Neuronal stem cell (in vitro differentiated cells): ENCODE measurements around the gene KDM5C.

ENCODE experiments used
- DNase-seq: peaks from one replicate; pipeline ENCODE4 v3.0.0-alpha.2; 2013; ENCODE audit warnings: low spot score
- H2AFZ ChIP-seq: one replicate; pipeline ENCODE4 v1.6.1; 2013; ENCODE audit warnings: mild to moderate bottlenecking, low read length, inconsistent platforms
- H2AK5ac ChIP-seq: 2 replicates; pipeline ENCODE4 v1.6.1; 2013; ENCODE audit warnings: low read depth, mild to moderate bottlenecking, inconsistent platforms, low read length, moderate library complexity, mixed read lengths
- H2BK120ac ChIP-seq: 2 replicates; pipeline ENCODE4 v1.6.1; 2013; ENCODE audit warnings: low read depth, mild to moderate bottlenecking, inconsistent platforms, low read length, moderate library complexity, mixed read lengths
- H2BK12ac ChIP-seq: one replicate; pipeline ENCODE4 v1.6.1; 2013; ENCODE audit warnings: low read length, inconsistent platforms
- H2BK15ac ChIP-seq: 2 replicates; pipeline ENCODE4 v1.6.1; 2013; ENCODE audit warnings: mild to moderate bottlenecking, low read length, inconsistent platforms, mixed read lengths
- H2BK5ac ChIP-seq: one replicate; pipeline ENCODE4 v1.6.1; 2013; ENCODE audit warnings: inconsistent platforms, mild to moderate bottlenecking, low read length, moderate library complexity
- H3K14ac ChIP-seq: one replicate; pipeline ENCODE4 v1.6.1; 2013; ENCODE audit warnings: low read length, inconsistent platforms
- H3K18ac ChIP-seq: 2 replicates; pipeline ENCODE4 v1.6.1; 2013; ENCODE audit warnings: low read length, inconsistent platforms
- H3K23ac ChIP-seq: 2 replicates; pipeline ENCODE4 v1.6.1; 2013; ENCODE audit warnings: low read depth, mild to moderate bottlenecking, mixed read lengths, low read length, inconsistent platforms; ENCODE audit not compliant: poor library complexity
- H3K27ac ChIP-seq: replicated peaks from 3 replicates; pipeline ENCODE4 v1.5.1; 2013; ENCODE audit warnings: low read length, inconsistent platforms
- H3K27me3 ChIP-seq, 3 experiments: 2 replicates each; pipeline ENCODE4 v1.6.1; 2013; ENCODE audit warnings: low read length in 3 of 3, mild to moderate bottlenecking in 2 of 3, inconsistent platforms in 1 of 3, low read depth in 1 of 3, mixed read lengths in 1 of 3, moderate library complexity in 1 of 3; ENCODE audit not compliant: control insufficient read depth in 3 of 3, insufficient read depth in 3 of 3
- H3K36me3 ChIP-seq, 2 donors: replicated peaks in 1 of 2; 2 replicates each; pipeline ENCODE4 v1.6.1; 2013; ENCODE audit warnings: low read length in 2 of 2; ENCODE audit not compliant: control insufficient read depth in 2 of 2, insufficient read depth in 2 of 2
- H3K4ac ChIP-seq: 2 replicates; pipeline ENCODE4 v1.6.1; 2013; ENCODE audit warnings: inconsistent platforms, mild to moderate bottlenecking, low read length, moderate library complexity
- H3K4me1 ChIP-seq, 2 donors: 1 replicate in 1 of 2; 2 replicates in 1 of 2; pipeline ENCODE4 v1.6.1; 2013; ENCODE audit warnings: low read length in 2 of 2, low read depth in 1 of 2; ENCODE audit not compliant: control insufficient read depth in 2 of 2, insufficient read depth in 1 of 2
- H3K4me2 ChIP-seq: one replicate; pipeline ENCODE4 v1.6.1; 2013; ENCODE audit warnings: mild to moderate bottlenecking, low read length, inconsistent platforms; ENCODE audit not compliant: insufficient read depth, poor library complexity, severe bottlenecking
- H3K4me3 ChIP-seq, 2 donors: 2 replicates each; pipeline ENCODE4 v1.5.1; 2013; ENCODE audit warnings: low read length in 2 of 2, mild to moderate bottlenecking in 2 of 2, inconsistent platforms in 1 of 2, moderate library complexity in 1 of 2
- H3K79me1 ChIP-seq: one replicate; pipeline ENCODE4 v1.6.1; 2013; ENCODE audit warnings: low read depth, mild to moderate bottlenecking, inconsistent platforms, low read length, moderate library complexity
- H3K9ac ChIP-seq: one replicate; pipeline ENCODE4 v1.6.1; 2013; ENCODE audit warnings: mild to moderate bottlenecking, low read depth, low read length, inconsistent platforms; ENCODE audit not compliant: poor library complexity
- H3K9me3 ChIP-seq, 2 donors: replicated peaks in 1 of 2; 2 replicates each; pipeline versions ENCODE3 to v1.6.1; 2013; ENCODE audit warnings: low read length in 2 of 2, mild to moderate bottlenecking in 2 of 2, inconsistent platforms in 1 of 2, low read depth in 1 of 2, mixed read lengths in 1 of 2, moderate library complexity in 1 of 2; ENCODE audit not compliant: control insufficient read depth in 2 of 2, insufficient read depth in 1 of 2
- H4K8ac ChIP-seq: one replicate; pipeline ENCODE4 v1.6.1; 2013; ENCODE audit warnings: low read depth, mild to moderate bottlenecking, inconsistent platforms, low read length, moderate library complexity
- H4K91ac ChIP-seq: one replicate; pipeline ENCODE4 v1.6.1; 2013; ENCODE audit warnings: low read length, low read depth, mild to moderate bottlenecking, inconsistent platforms; ENCODE audit not compliant: poor library complexity
- WGBS, 2 donors: extraction: QIAGEN DNeasy Blood & Tissue Kit; methylation state at CpG; one replicate each; pipeline ENCODE4 v1.1.7; 2013; ENCODE audit warnings: missing lambda C conversion rate in 2 of 2, mixed read lengths in 1 of 2; ENCODE audit not compliant: insufficient read length in 2 of 2, insufficient replicate concordance in 1 of 2; ENCODE audit errors: extremely low coverage in 2 of 2; 5-methylcytosine and 5-hydroxymethylcytosine counted together

Gene KDM5C

DNA sequence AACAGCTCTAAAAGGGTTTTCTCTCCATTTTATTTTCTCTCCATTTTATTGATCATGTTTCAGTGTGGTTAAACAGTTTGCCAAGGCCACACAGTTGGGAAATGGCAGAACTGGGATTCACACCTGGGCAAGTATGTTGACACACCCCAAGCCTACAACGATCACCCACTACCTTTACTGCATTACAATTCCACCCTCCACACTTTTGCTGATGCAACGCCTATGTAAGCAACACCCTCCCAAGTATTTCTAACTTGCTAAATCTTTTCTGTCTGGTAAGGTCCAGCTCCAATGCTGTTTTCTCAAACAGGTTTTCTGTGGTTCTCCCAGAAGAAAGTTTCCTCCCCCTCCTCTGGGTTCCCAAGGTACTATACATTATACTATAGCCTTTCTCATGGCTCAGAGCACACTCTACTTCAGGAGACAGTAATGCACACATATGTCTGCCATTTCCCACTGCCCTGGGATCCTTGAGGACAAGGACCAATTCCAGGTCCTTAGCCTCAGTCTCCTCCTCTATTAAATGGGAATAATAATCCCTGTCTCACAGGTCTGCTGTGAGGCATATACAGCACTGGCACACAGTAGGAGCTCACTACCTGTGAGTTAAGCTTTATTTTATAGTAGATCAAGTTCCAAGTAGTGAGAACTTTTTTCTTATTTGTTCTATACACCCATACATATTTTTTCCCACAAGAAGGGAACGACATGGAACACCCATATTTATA, 28.4 kb upstream of the KDM5C start:
- peaks cover 4 to 14% of the 10 kb centered on the region in 2 donors for H3K4me1 ChIP-seq
- H3K4me3 ChIP-seq, result no peak overlapping the region
- no peak overlapping the region for H2BK120ac ChIP-seq
- H2BK12ac ChIP-seq, result no peak overlapping the region
- no peak overlapping the region for H4K91ac ChIP-seq
- no peak overlapping the region for H3K14ac ChIP-seq
- H3K27me3 ChIP-seq, result no peaks in the 10 kb centered on the region
- H3K36me3 ChIP-seq, result no peaks in the 10 kb centered on the region
- H2BK15ac ChIP-seq, result no peak overlapping the region
- no peak overlapping the region for H3K27ac ChIP-seq
- H4K8ac ChIP-seq, result no peak overlapping the region
- H2AFZ ChIP-seq, result no peak overlapping the region
- H3K23ac ChIP-seq, result no peak overlapping the region
- H3K79me1 ChIP-seq, result no peaks in the 10 kb centered on the region
- H3K18ac ChIP-seq, result no peak overlapping the region
- no peak overlapping the region for H3K4me2 ChIP-seq
- no CpG with 5 or more reads among the region's 3 CpGs for WGBS, 2 donors
- H2AK5ac ChIP-seq, result no peak overlapping the region
- no peak overlapping the region for H2BK5ac ChIP-seq
- H3K9ac ChIP-seq, result no peak overlapping the region
- H3K4ac ChIP-seq, result no peak overlapping the region
- H3K9me3 ChIP-seq, result no peaks in the 10 kb centered on the region
- DNase-seq, result no peak

DNA sequence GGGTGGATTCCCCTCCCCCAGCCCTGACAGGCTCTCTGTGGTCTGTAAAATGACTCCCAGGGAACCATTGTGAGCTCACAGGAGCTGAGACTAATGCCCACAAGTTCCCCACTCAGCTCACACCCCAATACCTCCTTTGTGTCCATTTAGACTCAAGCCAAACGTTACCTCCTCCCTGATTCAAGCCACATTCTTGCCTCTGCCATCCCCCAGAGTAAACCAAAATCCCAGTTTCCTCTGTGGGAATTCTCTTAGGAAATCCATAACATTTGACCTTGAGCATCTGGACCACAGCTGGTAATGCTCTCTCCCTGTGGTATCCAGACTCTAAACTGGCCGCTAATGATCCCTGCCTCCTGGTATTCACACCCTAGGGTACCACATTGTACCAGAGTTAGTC, 26.3 kb upstream of the KDM5C start:
- H3K9ac ChIP-seq, result no peak overlapping the region
- H3K9me3 ChIP-seq, result no peaks in the 10 kb centered on the region
- H3K27ac ChIP-seq, result peak overlapping the region; percentile 83
- peaks cover 0 to 9% of the 10 kb centered on the region in 2 donors for H3K4me1 ChIP-seq
- H3K4ac ChIP-seq, result no peak overlapping the region
- no peaks in the 10 kb centered on the region for H3K27me3 ChIP-seq
- H3K23ac ChIP-seq, result no peak overlapping the region
- no CpG with 5 or more reads among the region's 2 CpGs for WGBS, 2 donors
- H2AK5ac ChIP-seq, result no peak overlapping the region
- H3K4me2 ChIP-seq, result no peak overlapping the region
- H3K36me3 ChIP-seq, result no peaks in the 10 kb centered on the region
- H3K14ac ChIP-seq, result no peak overlapping the region
- H2BK120ac ChIP-seq, result no peak overlapping the region
- H4K91ac ChIP-seq, result no peak overlapping the region
- no peak overlapping the region for H2BK12ac ChIP-seq
- no peak overlapping the region for H2BK15ac ChIP-seq
- H2BK5ac ChIP-seq, result no peak overlapping the region
- H3K79me1 ChIP-seq, result no peaks in the 10 kb centered on the region
- H2AFZ ChIP-seq, result no peak overlapping the region
- peak; percentile 32 for DNase-seq
- no peak overlapping the region for H3K18ac ChIP-seq
- no peak overlapping the region for H4K8ac ChIP-seq
- H3K4me3 ChIP-seq, result no peak overlapping the region

DNA sequence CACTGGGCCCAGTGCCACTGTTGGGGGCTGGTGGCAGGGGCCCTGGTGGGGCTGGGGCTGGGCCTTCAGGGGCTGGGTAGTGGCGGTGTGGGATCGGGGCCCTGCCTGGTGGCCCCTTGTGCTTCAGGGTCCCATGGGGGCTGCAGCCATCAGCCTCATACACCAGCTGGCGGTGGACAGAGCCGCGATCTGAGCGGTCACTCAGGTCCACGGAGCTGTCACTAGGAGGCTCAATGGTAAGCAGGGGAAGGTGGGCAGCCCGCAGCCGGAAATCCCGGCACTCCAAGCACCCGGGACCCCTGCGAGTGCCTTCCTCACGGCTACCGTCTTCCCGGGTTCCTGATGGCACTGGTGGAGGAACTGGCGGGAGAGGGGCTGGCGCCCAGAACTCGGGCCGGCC, 25.5 kb upstream of the KDM5C start:
- Histone ChIP-seq H3K4me1 (peaks cover 0 to 6% of the 10 kb centered on the region in 2 donors), H2AFZ (no peak overlapping the region), H2BK120ac (no peak overlapping the region), H2BK15ac (peak overlapping the region; percentile 75), H4K91ac (no peak overlapping the region), H3K23ac (no peak overlapping the region), H3K27ac (peak overlapping the region; percentile 61), H2BK12ac (peak overlapping the region; percentile 30), H3K4ac (no peak overlapping the region), H4K8ac (no peak overlapping the region), H3K14ac (no peak overlapping the region), H3K36me3 (no peaks in the 10 kb centered on the region), H3K4me2 (no peak overlapping the region), H2AK5ac (peak overlapping the region; percentile 92), H3K4me3 (no peak overlapping the region), H3K9me3 (no peaks in the 10 kb centered on the region), H3K18ac (peak overlapping the region; percentile 65), H3K79me1 (no peaks in the 10 kb centered on the region), H3K27me3 (no peaks in the 10 kb centered on the region), H2BK5ac (peak overlapping the region; percentile 53), H3K9ac (no peak overlapping the region)
- no CpG with 5 or more reads among the region's 19 CpGs for WGBS, 2 donors
- DNase-seq, result no peak

DNA sequence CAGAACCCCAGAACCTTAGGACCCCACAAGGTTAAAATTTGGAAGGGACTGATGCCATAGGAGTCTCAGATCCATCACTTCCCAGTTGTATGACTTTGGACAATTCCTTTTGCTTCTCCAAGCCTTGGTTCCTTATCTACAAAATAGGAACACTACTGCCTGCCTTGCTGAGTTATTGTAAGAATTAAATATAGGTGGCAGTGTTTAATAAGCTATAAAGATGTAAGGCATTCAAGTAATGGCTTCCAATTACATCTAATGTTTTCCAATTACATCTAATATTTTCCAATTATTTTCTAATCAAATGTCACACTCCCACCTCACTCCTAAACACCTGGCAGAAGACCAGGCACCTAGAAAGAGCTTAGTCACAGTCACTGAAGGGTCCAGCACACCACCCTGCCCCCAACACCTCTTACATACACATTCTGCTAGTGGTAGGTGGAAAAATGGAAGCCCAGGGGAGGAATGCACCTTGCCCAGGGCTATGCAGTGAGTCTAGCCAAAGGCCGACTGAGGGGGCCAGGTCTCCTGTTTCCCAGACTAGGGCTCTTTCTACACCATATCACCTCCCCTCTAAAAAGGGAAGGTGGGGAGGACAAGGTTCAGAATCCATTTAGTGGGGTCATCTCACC, 24.5 kb upstream of the KDM5C start:
- Histone ChIP-seq H3K27me3 (no peaks in the 10 kb centered on the region), H3K4me2 (no peak overlapping the region), H2AFZ (no peak overlapping the region), H2AK5ac (no peak overlapping the region), H2BK12ac (no peak overlapping the region), H3K36me3 (no peaks in the 10 kb centered on the region), H3K23ac (no peak overlapping the region), H3K18ac (no peak overlapping the region), H3K27ac (no peak overlapping the region), H3K4me1 (peaks cover 0 to 6% of the 10 kb centered on the region in 2 donors), H3K79me1 (no peaks in the 10 kb centered on the region), H2BK5ac (peak overlapping the region; percentile 53), H3K4ac (no peak overlapping the region), H3K4me3 (no peak overlapping the region), H2BK120ac (no peak overlapping the region), H3K9me3 (no peaks in the 10 kb centered on the region), H3K9ac (no peak overlapping the region), H4K91ac (no peak overlapping the region), H2BK15ac (no peak overlapping the region), H3K14ac (no peak overlapping the region), H4K8ac (no peak overlapping the region)
- no peak for DNase-seq
- no CpG with 5 or more reads among the region's 1 CpG for WGBS, 2 donors
